Heart left ventricle (tissue), 16 donors: ENCODE results near the gene GABRR1. TPM values are rescaled to one million over a fixed set of nuclear protein-coding genes. Genes with fewer than 3 reads are reported as not detected.

Source experiments
- ATAC-seq, 4 donors: fragments of 200-7000 bp; cut with Tn5 transposase; one replicate each; pipeline ENCODE4 v1.9.1; 2020 to 2022; ENCODE audit warnings: moderate library complexity in 4 of 4, mild to moderate bottlenecking in 3 of 4, moderate number of reproducible peaks in 1 of 4
- DNase-seq, 5 donors: peaks; one replicate each; pipeline ENCODE4 v3.0.0-alpha.2; 2020
- H3K27ac ChIP-seq, 12 donors: fragments of 200-600 bp; sonication (generic) in 4 of 12; one replicate each; pipeline versions ENCODE4 v1.5.0 to v1.8.0; 2016 to 2022; ENCODE audit warnings: mild to moderate bottlenecking in 2 of 12
- H3K27me3 ChIP-seq, 9 donors: fragments of 200-600 bp; sonication (generic) in 2 of 9; one replicate each; pipeline versions ENCODE4 v1.5.1 to v1.8.0; 2016 to 2022; ENCODE audit warnings: mild to moderate bottlenecking in 3 of 9
- H3K36me3 ChIP-seq, 9 donors: fragments of 200-600 bp; sonication (generic) in 2 of 9; one replicate each; pipeline versions ENCODE4 v1.5.0 to v1.8.0; 2018 to 2022; ENCODE audit warnings: mild to moderate bottlenecking in 2 of 9
- H3K4me1 ChIP-seq, 12 donors: fragments of 200-600 bp; sonication (generic) in 4 of 12; one replicate each; pipeline versions ENCODE4 v1.5.0 to v1.8.0; 2016 to 2022; ENCODE audit warnings: mild to moderate bottlenecking in 3 of 12
- H3K4me3 ChIP-seq, 12 donors: fragments of 200-600 bp; sonication (generic) in 4 of 12; one replicate each; pipeline versions ENCODE4 v1.5.0 to v1.8.0; 2017 to 2022; ENCODE audit warnings: mild to moderate bottlenecking in 9 of 12, moderate library complexity in 4 of 12
- H3K9me3 ChIP-seq, 12 donors: fragments of 200-600 bp; sonication (generic) in 4 of 12; one replicate each; pipeline versions ENCODE4 v1.5.0 to v1.8.0; 2016 to 2022; ENCODE audit warnings: mild to moderate bottlenecking in 1 of 12
- POLR2A ChIP-seq, 2 donors: fragments of 450-650 bp; IDR thresholded peaks; one replicate each; pipeline ENCODE4 v1.6.1; 2017; ENCODE audit warnings: antibody characterized with exemption in 2 of 2, mild to moderate bottlenecking in 2 of 2, moderate library complexity in 2 of 2
- WGBS, 4 donors: extraction: QIAGEN DNeasy Blood & Tissue Kit in 2 of 4; methylation state at CpG; one replicate each; pipeline versions ENCODE4 v1.1.5 to v1.1.7; 2013 to 2018; 5-methylcytosine and 5-hydroxymethylcytosine counted together
- intact Hi-C, 10 donors: fragments of 100-400 bp; cut with DNase I; formaldehyde crosslinking; loops; one replicate each; pipeline versions ENCODE4 v1.11.1 to v1.14.2; 2022
- polyA plus RNA-seq, 2 donors: library from polyadenylated mRNA; stranded (reverse); fragments of 200-250 nt; gene quantifications; one replicate each; pipeline ENCODE4 v1.2.3, GENCODE V29; 2013
- total RNA-seq, 9 donors: library from RNA; depleted of rRNA in 2 of 9; stranded (reverse); fragments of >200 nt in 2 of 9; fragmentation: NEBNext Ultra II Directional in 3 of 9; extraction: Animal tissue kit (Norgen Biotek cat#: 25700) in 3 of 9; gene quantifications; one replicate each; pipeline versions ENCODE4 v1.1.0 to v1.2.4, GENCODE V29; 2016 to 2023
- TF ChIP-seq, protein P1 (sequence below), 12 donors: fragments of 200-600 bp; sonication (generic) in 4 of 12; IDR thresholded peaks; one replicate each; pipeline versions ENCODE4 v1.5.0 to v1.8.0; 2018 to 2022; ENCODE audit warnings: antibody characterized with exemption in 12 of 12, mild to moderate bottlenecking in 5 of 12
- donor health status: ischemic (EF 13 %, LVEDD 7.1; RV severe dilation, severe dysfunction).
- donor health status: healthy with polysubstance abuse.
- donor health status: DM: no; HTN: yes; CAD: no.
- donor health status: DM: no; HTN: no; CAD: no.
- donor health status: ischemic (EF 25% LVEDD 6.9; RV normal size, moderate dysfunction).
- donor health status: ischemic (EF 25% LVEDD 5.7; RV mildly dilated, moderate dysfunction).
- donor health status: healthy.
- donor health status: DM: yes; HTN: yes; CAD: no.
- donor health status: ischemic (EF 35%, LVEDD 5.7; RV mildly dilated, moderate dysfunction).
- donor health status: nonischemic (EF 11% LVEDD 7.7; RV severe dilation, severe dysfunction).
- donor health status: DM: yes; HTN: yes; CAD: no.
- donor health status: PGD.
- donor health status: ischemic (EF 29% LVEDD 5.4; RV normal size, mild dysfunction).
- donor health status: nonischemic (EF 23%, LVEDD 6.1; RV moderate dilation, normal function).

The GABRR1 gene
- total and polyA plus RNA-seq, 11 donors = not detected

DNA sequence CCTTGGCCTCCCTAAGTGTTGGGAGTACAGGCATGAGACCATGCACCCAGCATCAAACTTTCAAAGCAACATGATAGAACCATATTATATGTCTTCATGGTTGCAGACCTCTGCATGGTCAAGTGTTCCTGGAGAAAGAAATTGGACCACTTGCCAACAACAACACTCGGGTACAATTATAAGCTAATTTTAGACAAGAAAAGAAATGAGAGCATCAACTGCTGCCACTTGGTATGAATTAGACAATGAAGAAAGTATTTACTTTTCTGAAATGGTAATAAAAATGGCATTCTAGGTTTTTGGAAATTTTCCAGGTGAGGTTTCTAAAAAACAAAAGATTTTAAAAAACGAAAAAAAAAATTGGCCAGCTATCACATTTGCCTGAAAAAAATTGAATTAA is 79.0 kb downstream of the GABRR1 start:
- no peak overlapping the region for H3K27ac ChIP-seq
- peaks cover 0 to 14% (median 0%) of the 10 kb centered on the region in 12 donors for H3K4me1 ChIP-seq
- WGBS, 4 donors = 47 to 57% (median 50%) methylated on average over 2 of the region's 2 CpGs
- no peak overlapping the region for H3K4me3 ChIP-seq
- intact Hi-C loops = no loop called here
- H3K36me3 ChIP-seq = no peaks in the 10 kb centered on the region
- TF ChIP-seq, protein P1, sequence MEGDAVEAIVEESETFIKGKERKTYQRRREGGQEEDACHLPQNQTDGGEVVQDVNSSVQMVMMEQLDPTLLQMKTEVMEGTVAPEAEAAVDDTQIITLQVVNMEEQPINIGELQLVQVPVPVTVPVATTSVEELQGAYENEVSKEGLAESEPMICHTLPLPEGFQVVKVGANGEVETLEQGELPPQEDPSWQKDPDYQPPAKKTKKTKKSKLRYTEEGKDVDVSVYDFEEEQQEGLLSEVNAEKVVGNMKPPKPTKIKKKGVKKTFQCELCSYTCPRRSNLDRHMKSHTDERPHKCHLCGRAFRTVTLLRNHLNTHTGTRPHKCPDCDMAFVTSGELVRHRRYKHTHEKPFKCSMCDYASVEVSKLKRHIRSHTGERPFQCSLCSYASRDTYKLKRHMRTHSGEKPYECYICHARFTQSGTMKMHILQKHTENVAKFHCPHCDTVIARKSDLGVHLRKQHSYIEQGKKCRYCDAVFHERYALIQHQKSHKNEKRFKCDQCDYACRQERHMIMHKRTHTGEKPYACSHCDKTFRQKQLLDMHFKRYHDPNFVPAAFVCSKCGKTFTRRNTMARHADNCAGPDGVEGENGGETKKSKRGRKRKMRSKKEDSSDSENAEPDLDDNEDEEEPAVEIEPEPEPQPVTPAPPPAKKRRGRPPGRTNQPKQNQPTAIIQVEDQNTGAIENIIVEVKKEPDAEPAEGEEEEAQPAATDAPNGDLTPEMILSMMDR (IDR thresholded peaks at IDR 0.05) = no peak
- no peak for TF ChIP-seq POLR2A (IDR thresholded peaks at IDR 0.05)
- ATAC-seq (peak in 1 of 4 donors; percentile 30), DNase-seq (no peak)
- H3K9me3 ChIP-seq = no peaks in the 10 kb centered on the region
- no peaks in the 10 kb centered on the region for H3K27me3 ChIP-seq

- ATAC-seq (no peak), DNase-seq (no peak)
- Histone ChIP-seq H3K36me3 (no peaks in the 10 kb centered on the region), H3K4me1 (peaks cover 0 to 8% (median 0%) of the 10 kb centered on the region in 12 donors), H3K4me3 (no peak overlapping the region), H3K27me3 (no peaks in the 10 kb centered on the region), H3K9me3 (no peaks in the 10 kb centered on the region), H3K27ac (no peak overlapping the region)
- TF ChIP-seq POLR2A (IDR thresholded peaks at IDR 0.05) = no peak
- TF ChIP-seq, protein P1 (IDR thresholded peaks at IDR 0.05) = no peak
- WGBS, 4 donors = 77 to 91% (median 88%) methylated on average over 3 of the region's 3 CpGs
- intact Hi-C loops = no loop called here
These were observed 82.4 kb downstream of the GABRR1 start for GRCh38 chr6:89134723-89135122.

DNA sequence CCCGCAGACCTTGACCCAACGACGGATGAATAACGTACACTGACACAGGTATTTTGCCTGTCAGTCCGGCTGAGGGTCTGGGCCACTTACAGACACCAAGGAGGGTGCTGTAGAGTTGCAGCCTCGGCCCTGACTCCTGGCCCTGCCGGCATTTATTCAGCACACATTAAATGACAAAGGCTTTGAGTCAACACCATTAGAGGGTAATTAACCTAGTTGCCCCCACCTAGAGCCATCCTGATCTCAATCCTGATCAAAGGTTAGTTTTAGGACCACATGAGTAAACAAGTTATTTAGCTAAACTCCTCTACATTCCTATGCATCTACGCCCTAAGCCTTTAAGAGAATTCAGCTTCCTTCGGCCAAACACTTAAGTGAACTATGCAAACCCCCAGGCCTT is 83.2 kb downstream of the GABRR1 start:
- ATAC-seq (no peak), DNase-seq (no peak)
- Histone ChIP-seq H3K27me3 (no peaks in the 10 kb centered on the region), H3K36me3 (no peaks in the 10 kb centered on the region), H3K4me1 (peaks cover 0 to 8% (median 0%) of the 10 kb centered on the region in 12 donors), H3K4me3 (no peak overlapping the region), H3K9me3 (no peaks in the 10 kb centered on the region), H3K27ac (no peak overlapping the region)
- intact Hi-C loops = no loop called here
- 78 to 93% (median 89%) methylated on average over 8 to 9 of the region's 9 CpGs for WGBS, 4 donors
- TF ChIP-seq, protein P1 (IDR thresholded peaks at IDR 0.05) = no peak
- no peak for TF ChIP-seq POLR2A (IDR thresholded peaks at IDR 0.05)

GRCh38 chr6:89132057-89132456 is 85.1 kb downstream of the GABRR1 start:
- ATAC-seq (no peak), DNase-seq (no peak)
- TF ChIP-seq, protein P1 (IDR thresholded peaks at IDR 0.05) = no peak
- no peak for TF ChIP-seq POLR2A (IDR thresholded peaks at IDR 0.05)
- no peaks in the 10 kb centered on the region for H3K36me3 ChIP-seq
- H3K9me3 ChIP-seq = peaks cover 0 to 15% (median 2%) of the 10 kb centered on the region in 12 donors
- WGBS, 4 donors = 51 to 84% (median 64%) methylated on average over 2 of the region's 2 CpGs
- no peaks in the 10 kb centered on the region for H3K27me3 ChIP-seq
- intact Hi-C loops = no loop called here
- H3K4me1 ChIP-seq = no peaks in the 10 kb centered on the region
- no peak overlapping the region for H3K4me3 ChIP-seq
- H3K27ac ChIP-seq = no peak overlapping the region
